Immature natural killer cell (primary cell): Measurements from ENCODE around the gene IL6ST. TPM values are rescaled to one million over a fixed set of nuclear protein-coding genes. Genes with fewer than 3 reads are reported as not detected.
"Not testable (repeated sequence)": the region's sequence is repeated elsewhere in the genome, so short reads cannot be mapped to it uniquely, and the experiment has no call there.

ENCODE experiments used
- DNase-seq, 3 donors: peaks; one replicate each; pipeline ENCODE4 v3.0.0; 2022; ENCODE audit warnings: mixed read lengths in 1 of 3
- H3K27ac Mint-ChIP-seq, 6 donors: one replicate each; pipeline ENCODE4 v1.8.0; 2020; ENCODE audit warnings: mixed read lengths in 6 of 6, mild to moderate bottlenecking in 5 of 6, inconsistent platforms in 4 of 6, moderate library complexity in 3 of 6
- H3K27me3 Mint-ChIP-seq, 3 donors: one replicate each; pipeline ENCODE4 v1.8.0; 2020 to 2021; ENCODE audit warnings: low read depth in 3 of 3, mild to moderate bottlenecking in 3 of 3, mixed read lengths in 3 of 3, moderate library complexity in 3 of 3, inconsistent platforms in 1 of 3
- H3K36me3 Mint-ChIP-seq, 3 donors: one replicate each; pipeline ENCODE4 v1.8.0; 2020; ENCODE audit warnings: mixed read lengths in 3 of 3, inconsistent platforms in 2 of 3, mild to moderate bottlenecking in 2 of 3
- H3K4me1 Mint-ChIP-seq, 2 donors: one replicate each; pipeline ENCODE4 v1.8.0; 2020; ENCODE audit warnings: inconsistent platforms in 2 of 2, mild to moderate bottlenecking in 2 of 2, mixed read lengths in 2 of 2, moderate library complexity in 1 of 2
- H3K4me3 Mint-ChIP-seq, 5 donors: one replicate each; pipeline ENCODE4 v1.8.0; 2020; ENCODE audit warnings: mild to moderate bottlenecking in 5 of 5, mixed read lengths in 5 of 5, inconsistent platforms in 3 of 5, moderate library complexity in 3 of 5
- H3K9me3 Mint-ChIP-seq, 6 donors: one replicate each; pipeline ENCODE4 v1.8.0; 2020; ENCODE audit warnings: mild to moderate bottlenecking in 6 of 6, mixed read lengths in 6 of 6, inconsistent platforms in 4 of 6, moderate library complexity in 3 of 6
- polyA plus RNA-seq, 3 donors: library from polyadenylated mRNA; unstranded; fragments of 300-500 nt; fragmentation: Illumina TruSeq; gene quantifications; one replicate each; pipeline ENCODE4 v1.2.3, GENCODE V29; 2021

IL6ST gene
- polyA plus RNA-seq, 3 donors from 2014 or later = 3.2 to 8.2 (median 4.7) TPM

DNA sequence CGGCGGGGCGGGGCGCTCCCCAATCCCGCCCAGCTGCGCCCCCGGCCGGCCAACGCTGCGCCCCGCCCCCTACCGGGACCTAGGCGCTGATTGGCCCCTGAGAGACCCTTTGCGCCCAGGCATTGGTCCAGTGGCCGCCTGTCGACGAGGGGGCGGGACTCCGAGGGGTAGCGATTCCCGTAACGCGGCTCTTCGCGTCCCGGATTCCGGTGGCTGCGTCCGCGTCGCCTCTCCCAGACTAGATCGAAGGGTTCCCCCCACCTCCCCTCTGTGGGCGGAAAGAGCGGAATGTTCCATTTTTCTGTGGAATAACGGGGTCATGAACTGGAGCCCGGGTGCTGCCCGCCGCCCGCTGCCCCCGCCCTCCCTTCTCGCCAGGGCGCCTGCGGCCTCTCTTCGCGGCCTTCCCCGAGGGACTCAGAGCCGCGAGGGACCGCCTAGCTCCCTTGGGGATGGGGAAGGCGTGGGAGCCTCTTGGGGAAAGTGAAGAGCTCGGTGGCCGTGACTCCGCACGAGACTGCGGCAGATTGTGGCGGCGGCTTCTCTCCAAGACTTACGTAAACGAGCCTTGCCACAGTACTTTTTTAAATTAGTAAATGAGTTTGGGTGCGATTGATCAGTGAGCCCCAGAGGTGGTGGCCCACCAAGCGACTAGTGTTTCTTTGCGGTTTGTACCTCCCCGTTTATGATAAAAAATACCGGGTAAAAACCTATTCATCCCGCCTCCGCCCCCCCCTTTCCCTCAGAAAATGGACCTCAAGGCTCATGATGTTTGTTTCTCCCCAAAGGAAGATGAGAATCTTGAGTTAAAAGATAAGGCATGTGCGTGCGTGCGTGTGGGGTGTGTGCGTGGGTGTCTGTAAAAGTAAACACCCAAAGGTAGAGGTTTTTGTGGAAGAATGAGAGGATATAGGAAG is 493 bp upstream of the IL6ST start:
- no peaks in the 10 kb centered on the region for H3K9me3 Mint-ChIP-seq
- DNase-seq = peak; percentile 93
- H3K4me1 Mint-ChIP-seq = peaks cover 27 to 41% of the 10 kb centered on the region in 2 donors
- peak overlapping the region; percentile 89 to 98 (median 94) for H3K27ac Mint-ChIP-seq
- no peaks in the 10 kb centered on the region for H3K36me3 Mint-ChIP-seq
- H3K4me3 Mint-ChIP-seq = peak overlapping the region; percentile 95 to 98 (median 97)
- H3K27me3 Mint-ChIP-seq = peaks cover 9 to 12% (median 9%) of the 10 kb centered on the region in 3 donors

GRCh38 chr5:55993731-55994494 is 850 bp downstream of the IL6ST start:
- peak; percentile 43 to 48 (median 48) for DNase-seq
- H3K36me3 Mint-ChIP-seq = no peaks in the 10 kb centered on the region
- H3K4me3 Mint-ChIP-seq = peak overlapping the region; percentile 95 to 98 (median 97)
- peaks cover 9 to 12% (median 9%) of the 10 kb centered on the region in 3 donors for H3K27me3 Mint-ChIP-seq
- peaks cover 27 to 41% of the 10 kb centered on the region in 2 donors for H3K4me1 Mint-ChIP-seq
- H3K27ac Mint-ChIP-seq = peak overlapping the region; percentile 85 to 97 (median 94)
- H3K9me3 Mint-ChIP-seq = no peaks in the 10 kb centered on the region

GRCh38 chr5:55993013-55993412 is 1.8 kb downstream of the IL6ST start:
- no peak overlapping the region for H3K27ac Mint-ChIP-seq
- no peaks in the 10 kb centered on the region for H3K36me3 Mint-ChIP-seq
- H3K4me1 Mint-ChIP-seq = peaks cover 27 to 41% of the 10 kb centered on the region in 2 donors
- no peaks in the 10 kb centered on the region for H3K9me3 Mint-ChIP-seq
- H3K4me3 Mint-ChIP-seq = peak overlapping the region in 3 of 5 donors; percentile 30 to 98 (median 95)
- DNase-seq = no peak
- H3K27me3 Mint-ChIP-seq = peaks cover 9 to 12% (median 9%) of the 10 kb centered on the region in 3 donors

- H3K27me3 Mint-ChIP-seq = peaks cover 9 to 12% (median 9%) of the 10 kb centered on the region in 3 donors
- H3K9me3 Mint-ChIP-seq = no peaks in the 10 kb centered on the region
- no peak overlapping the region for H3K4me3 Mint-ChIP-seq
- no peaks in the 10 kb centered on the region for H3K36me3 Mint-ChIP-seq
- no peak for DNase-seq
- H3K27ac Mint-ChIP-seq = no peak overlapping the region
- H3K4me1 Mint-ChIP-seq = peaks cover 27 to 41% of the 10 kb centered on the region in 2 donors
These were observed 2.8 kb downstream of the IL6ST start for GRCh38 chr5:55991768-55992486.

DNA sequence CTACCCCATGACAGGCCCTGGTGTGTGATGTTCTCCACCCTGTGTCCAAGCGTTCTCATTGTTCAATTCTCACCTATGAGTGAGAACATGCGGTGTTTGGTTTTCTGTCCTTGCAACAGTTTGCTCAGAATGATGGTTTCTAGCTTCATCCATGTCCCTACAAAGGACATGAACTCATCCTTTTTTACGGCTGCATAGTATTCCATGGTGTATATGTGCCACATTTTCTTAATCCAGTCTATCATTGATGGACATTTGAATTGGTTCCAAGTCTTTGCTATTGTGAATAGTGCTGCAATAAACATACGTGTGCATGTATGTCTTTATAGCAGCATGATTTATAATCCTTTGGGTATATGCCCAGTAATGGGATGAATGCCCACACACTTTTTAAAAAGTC is 3.9 kb downstream of the IL6ST start:
- not testable (repeated sequence) for DNase-seq, H3K27ac Mint-ChIP-seq, H3K4me3 Mint-ChIP-seq, H3K9me3 Mint-ChIP-seq, H3K36me3 Mint-ChIP-seq
- H3K4me1 Mint-ChIP-seq = peaks cover 27 to 40% of the 10 kb centered on the region in 2 donors
- H3K27me3 Mint-ChIP-seq = peaks cover 9 to 12% (median 9%) of the 10 kb centered on the region in 3 donors

DNA sequence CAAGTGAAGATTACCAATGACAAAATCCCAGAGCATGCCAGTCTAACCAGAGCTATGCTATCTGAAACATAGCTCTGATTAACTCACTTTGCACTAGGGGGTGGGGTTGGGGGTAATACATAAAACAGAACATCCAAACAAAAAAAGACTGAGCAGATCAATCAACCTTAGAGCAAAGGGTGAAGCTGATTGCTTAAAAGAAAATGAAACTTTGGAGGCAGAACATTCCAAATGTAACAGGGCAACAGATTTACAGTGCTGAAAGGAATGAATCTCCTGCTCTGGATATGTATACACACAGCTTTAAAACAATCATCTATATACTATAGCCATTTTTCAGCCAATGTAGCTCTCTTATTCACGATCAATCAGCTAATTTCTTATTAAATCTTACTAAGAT is 4.9 kb downstream of the IL6ST start:
- Mint-ChIP-seq H3K36me3 (peaks cover 0 to 9% (median 0%) of the 10 kb centered on the region in 3 donors), H3K9me3 (no peaks in the 10 kb centered on the region), H3K4me1 (peaks cover 22 to 31% of the 10 kb centered on the region in 2 donors), H3K27me3 (peaks cover 7% of the 10 kb centered on the region in 3 donors), H3K4me3 (no peak overlapping the region), H3K27ac (peak overlapping the region in 1 of 6 donors; percentile 1)
- DNase-seq = no peak

DNA sequence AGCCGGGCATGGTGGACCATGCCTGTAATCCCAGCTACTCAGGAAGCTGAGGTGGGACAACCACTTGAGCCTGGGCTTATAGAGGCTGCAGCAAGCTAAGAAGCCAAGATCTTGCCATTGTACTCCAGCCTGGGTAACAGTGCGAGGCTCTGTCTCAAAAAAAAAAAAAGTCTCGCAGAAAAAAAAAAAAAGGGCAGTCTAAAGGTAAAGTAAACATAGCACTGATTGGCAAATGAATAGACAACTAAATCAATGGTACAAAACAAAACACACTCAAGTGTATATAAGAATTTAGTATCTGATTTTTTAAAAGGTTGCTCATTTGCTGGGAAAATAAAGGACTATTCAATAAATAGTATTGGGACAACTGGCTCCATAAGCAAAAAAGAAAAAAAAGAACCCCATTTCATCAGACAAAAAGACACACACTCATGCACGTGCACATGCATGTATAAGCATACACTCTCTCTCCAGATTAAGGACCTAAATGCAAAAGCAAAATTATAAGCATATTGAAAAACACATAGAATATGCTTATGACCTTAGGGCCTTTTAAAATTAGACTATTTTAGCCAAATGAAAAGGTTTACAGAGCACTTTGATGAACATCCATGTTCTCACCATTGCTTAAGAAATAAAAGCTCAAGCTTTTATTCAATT is 5.7 kb downstream of the IL6ST start:
- Mint-ChIP-seq H3K9me3 (no peaks in the 10 kb centered on the region), H3K27ac (no peak overlapping the region), H3K4me3 (no peak overlapping the region), H3K4me1 (peaks cover 19 to 27% of the 10 kb centered on the region in 2 donors), H3K36me3 (peaks cover 0 to 9% (median 0%) of the 10 kb centered on the region in 3 donors), H3K27me3 (peaks cover 3 to 4% (median 3%) of the 10 kb centered on the region in 3 donors)
- no peak for DNase-seq

GRCh38 chr5:55988428-55988827 is 6.3 kb downstream of the IL6ST start:
- DNase-seq, H3K36me3 Mint-ChIP-seq, H3K27ac Mint-ChIP-seq, H3K9me3 Mint-ChIP-seq, H3K4me3 Mint-ChIP-seq, H3K27me3 Mint-ChIP-seq: not testable (repeated sequence)
- peaks cover 12 to 20% of the 10 kb centered on the region in 2 donors for H3K4me1 Mint-ChIP-seq

- H3K27ac Mint-ChIP-seq = no peak overlapping the region
- H3K36me3 Mint-ChIP-seq = peaks cover 0 to 9% (median 0%) of the 10 kb centered on the region in 3 donors
- H3K4me1 Mint-ChIP-seq = peaks cover 2 to 5% of the 10 kb centered on the region in 2 donors
- H3K9me3 Mint-ChIP-seq = no peaks in the 10 kb centered on the region
- peaks cover 0 to 2% (median 0%) of the 10 kb centered on the region in 3 donors for H3K27me3 Mint-ChIP-seq
- no peak overlapping the region for H3K4me3 Mint-ChIP-seq
- DNase-seq = no peak
These were observed 7.8 kb downstream of the IL6ST start for GRCh38 chr5:55986931-55987330.

- Mint-ChIP-seq H3K27ac (no peak overlapping the region), H3K27me3 (peaks cover 0 to 2% (median 0%) of the 10 kb centered on the region in 3 donors), H3K36me3 (peaks cover 0 to 9% (median 0%) of the 10 kb centered on the region in 3 donors), H3K4me3 (no peak overlapping the region), H3K9me3 (no peaks in the 10 kb centered on the region), H3K4me1 (no peaks in the 10 kb centered on the region)
- no peak for DNase-seq
These were observed 9.6 kb downstream of the IL6ST start for GRCh38 chr5:55985181-55985580.

GRCh38 chr5:55983986-55984385 is 10.8 kb downstream of the IL6ST start:
- Mint-ChIP-seq H3K4me1 (no peaks in the 10 kb centered on the region), H3K27ac (no peak overlapping the region), H3K4me3 (no peak overlapping the region)

DNA sequence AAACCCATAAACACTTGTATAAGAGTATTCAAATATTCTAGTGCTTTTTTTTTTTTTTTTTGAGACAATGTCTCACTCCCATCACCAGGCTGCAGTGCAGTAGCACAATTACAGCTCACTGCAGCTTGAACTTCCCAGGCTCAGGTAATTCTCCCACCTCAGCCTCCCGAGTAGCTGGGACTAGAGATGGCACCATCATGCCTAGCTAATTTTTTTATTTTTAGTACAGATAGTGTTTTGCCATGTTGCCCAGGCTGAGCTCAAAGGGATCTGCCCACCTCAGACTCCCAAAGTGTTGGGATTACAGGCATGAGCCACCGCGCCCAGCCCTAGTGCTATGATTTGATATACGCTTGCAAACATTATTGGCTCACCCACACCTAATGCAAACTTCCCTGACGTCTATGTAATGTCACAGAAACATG is 11.8 kb downstream of the IL6ST start:
- no peak for DNase-seq
- Mint-ChIP-seq H3K4me1 (no peaks in the 10 kb centered on the region), H3K4me3 (no peak overlapping the region), H3K9me3 (no peaks in the 10 kb centered on the region), H3K27ac (no peak overlapping the region), H3K36me3 (peaks cover 0 to 15% (median 0%) of the 10 kb centered on the region in 3 donors), H3K27me3 (peaks cover 0 to 2% (median 0%) of the 10 kb centered on the region in 3 donors)

More at GRCh38 chr5:55983986-55984385, 10.8 kb downstream of the IL6ST start:
- Mint-ChIP-seq H3K9me3 (no peaks in the 10 kb centered on the region), H3K36me3 (peaks cover 0 to 12% (median 0%) of the 10 kb centered on the region in 3 donors), H3K27me3 (peaks cover 0 to 2% (median 0%) of the 10 kb centered on the region in 3 donors)
- DNase-seq = no peak

- H3K27ac Mint-ChIP-seq = no peak overlapping the region
- H3K4me3 Mint-ChIP-seq = no peak overlapping the region
- H3K36me3 Mint-ChIP-seq = peaks cover 3 to 14% (median 4%) of the 10 kb centered on the region in 3 donors
- H3K9me3 Mint-ChIP-seq = no peaks in the 10 kb centered on the region
- peaks cover 0 to 2% of the 10 kb centered on the region in 2 donors for H3K4me1 Mint-ChIP-seq
- H3K27me3 Mint-ChIP-seq = no peaks in the 10 kb centered on the region
- no peak for DNase-seq
These were observed 21.5 kb downstream of the IL6ST start for GRCh38 chr5:55973296-55973695.
